Ishikawa (cell line): Measurements from ENCODE around the gene CEP135.

Experiments used
- CEBPB ChIP-seq: IDR thresholded peaks from 2 replicates; pipeline ENCODE4 v1.6.1; 2012
- CREB1 ChIP-seq: IDR thresholded peaks from 2 replicates; pipeline ENCODE4 v1.6.1; 2012; ENCODE audit warnings: low read depth
- EGR1 ChIP-seq: IDR thresholded peaks from 2 replicates; pipeline ENCODE4 v1.6.1; 2012
- EP300 ChIP-seq: IDR thresholded peaks from 2 replicates; pipeline ENCODE4 v1.6.1; 2012; ENCODE audit warnings: borderline replicate concordance
- FOXM1 ChIP-seq: IDR thresholded peaks from 2 replicates; pipeline ENCODE4 v1.6.1; 2012; ENCODE audit warnings: low read depth, borderline replicate concordance
- MAX ChIP-seq: IDR thresholded peaks from 2 replicates; pipeline ENCODE4 v1.6.1; 2012
- NFIC ChIP-seq: IDR thresholded peaks from 2 replicates; pipeline ENCODE4 v1.6.1; 2012
- RAD21 ChIP-seq: IDR thresholded peaks from 2 replicates; pipeline ENCODE4 v1.6.1; 2012; ENCODE audit warnings: low read depth
- REST ChIP-seq: IDR thresholded peaks from 2 replicates; pipeline ENCODE4 v1.6.1; 2012; ENCODE audit warnings: low read depth, mild to moderate bottlenecking
- TAF1 ChIP-seq: IDR thresholded peaks from 2 replicates; pipeline ENCODE4 v1.6.1; 2012; ENCODE audit warnings: low read depth, mild to moderate bottlenecking
- TCF12 ChIP-seq: IDR thresholded peaks from 2 replicates; pipeline ENCODE4 v1.6.1; 2012; ENCODE audit warnings: low read depth
- TEAD4 ChIP-seq: IDR thresholded peaks from 2 replicates; pipeline ENCODE4 v1.6.1; 2012
- USF1 ChIP-seq: IDR thresholded peaks from 2 replicates; pipeline ENCODE4 v1.6.1; 2012
- YY1 ChIP-seq: IDR thresholded peaks from 2 replicates; pipeline ENCODE4 v1.6.1; 2012; ENCODE audit warnings: low read depth
- ZBTB7A ChIP-seq: IDR thresholded peaks from 2 replicates; pipeline ENCODE4 v1.6.1; 2012; ENCODE audit warnings: low read depth

The CEP135 gene

GRCh38 chr4:56028165-56028564, 79.4 kb downstream of the CEP135 start:
- TF ChIP-seq RAD21: no peak
- TF ChIP-seq TCF12: no peak
- no peak for TF ChIP-seq CEBPB
- TF ChIP-seq EGR1: no peak
- TF ChIP-seq YY1: no peak
- no peak for TF ChIP-seq MAX
- TF ChIP-seq ZBTB7A: no peak
- no peak for TF ChIP-seq NFIC

- TF ChIP-seq REST (no peak), CEBPB (no peak), TCF12 (no peak), MAX (no peak), NFIC (no peak), FOXM1 (no peak), EP300 (no peak), TAF1 (no peak), EGR1 (no peak), USF1 (no peak), YY1 (no peak), TEAD4 (no peak), RAD21 (no peak)
Observed at GRCh38 chr4:56038487-56039162, 89.9 kb downstream of the CEP135 start.

- TF ChIP-seq USF1 (no peak), TEAD4 (no peak), RAD21 (no peak), MAX (no peak), EP300 (no peak), NFIC (no peak), CREB1 (no peak), EGR1 (no peak), CEBPB (no peak)
Observed at GRCh38 chr4:56040842-56041241, 92.1 kb downstream of the CEP135 start.

- TF ChIP-seq ZBTB7A (no peak), TCF12 (no peak), USF1 (no peak), RAD21 (no peak), YY1 (no peak), REST (no peak), TEAD4 (no peak), CREB1 (no peak), EP300 (no peak)
Observed at GRCh38 chr4:56042225-56042624, 93.5 kb downstream of the CEP135 start.

- TF ChIP-seq USF1 (no peak), TAF1 (no peak), TEAD4 (no peak), RAD21 (no peak), EP300 (no peak)
Observed at GRCh38 chr4:56048383-56048701, 99.6 kb downstream of the CEP135 start.
